ENCODE results near the gene TNNC1. TPM values are rescaled to one million over a fixed set of nuclear protein-coding genes. Genes with fewer than 3 reads are reported as not detected.

Gene TNNC1
- total and polyA plus RNA-seq, 2 of the 13 experiments (the other 11 are each of a cell fraction or from before 2014, with no cell fraction given), result 11.8 to 36.4 TPM

DNA sequence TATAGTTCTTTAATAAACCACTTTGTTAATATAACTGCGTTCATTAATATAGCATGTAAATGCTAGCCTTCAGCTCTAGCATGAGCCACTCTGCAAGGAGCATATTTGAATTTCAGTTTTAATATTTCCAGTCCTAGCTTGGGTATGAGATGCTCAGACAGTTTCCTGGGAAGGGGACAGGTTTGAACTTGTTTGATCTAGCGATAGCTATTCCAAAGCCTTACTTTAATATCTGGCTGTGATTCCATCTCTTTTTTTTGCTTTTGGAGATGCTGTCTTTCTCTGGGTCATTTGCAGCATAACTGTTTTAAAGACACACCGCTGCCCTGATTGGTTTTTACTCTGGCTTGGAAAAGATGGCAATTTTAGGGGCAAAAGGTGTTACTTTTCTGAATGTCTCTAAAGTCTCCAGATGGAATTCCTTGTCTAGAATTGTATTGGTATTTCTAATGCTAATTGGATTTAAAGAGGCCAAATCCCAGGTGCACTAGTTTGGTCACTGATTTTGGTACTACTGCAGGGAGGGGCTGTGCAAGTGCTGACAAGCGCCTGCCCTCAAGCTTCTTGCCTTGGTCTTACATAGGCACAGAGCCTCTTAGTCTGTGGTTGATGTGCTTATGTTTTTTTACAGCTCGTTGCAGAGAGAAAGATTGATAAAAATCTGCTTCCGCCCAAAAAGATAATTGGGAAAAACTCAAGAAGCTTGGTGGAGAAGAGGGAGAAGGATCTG lies 4.4 kb upstream of the TNNC1 start:
- Histone ChIP-seq H3K4me3 (replicated peaks in 1 of 3; ENCODE audit: insufficient read depth in 1 of 3, low read depth in 2 of 3, low read length in 3 of 3) (no peak overlapping the region), H3K9me3 (ENCODE audit: low read length) (no peaks in the 10 kb centered on the region), H2AFZ (ENCODE audit: low read length) (no peak overlapping the region), H3K9ac (ENCODE audit: insufficient read depth, low read depth, low read length) (no peak overlapping the region), H3K4me2 (ENCODE audit: low read depth, low read length) (no peak overlapping the region), H3K4me1 (ENCODE audit: insufficient read depth, low read length) (peaks cover 38% of the 10 kb centered on the region), H3K36me3 (replicated peaks in 1 of 2; ENCODE audit: control insufficient read depth in 1 of 2, insufficient read depth in 2 of 2, low read length in 2 of 2) (peaks cover 9 to 36% of the 10 kb centered on the region in 2 experiments; a peak in 4 of 5 replicates), H3K27ac (ENCODE audit: extremely low read length, insufficient read depth, low read length) (no peak overlapping the region), H3K79me2 (ENCODE audit: insufficient read depth, low read length) (peaks cover 20% of the 10 kb centered on the region), H3K27me3 (ENCODE audit: control insufficient read depth in 1 of 2, insufficient read depth in 2 of 2, low read length in 2 of 2) (no peaks in the 10 kb centered on the region; a peak in 1 of 5 replicates), H4K20me1 (ENCODE audit: insufficient read depth, low read length) (no peaks in the 10 kb centered on the region)
- POLR2A ChIA-PET, result interaction anchor here (0.6 kb wide), 1 partner anchor 18 kb away, joined by 3 read pairs; no protein-coding TSS in a partner anchor
- no peak for DNase-seq (ENCODE audit: low spot score)
- WGBS (ENCODE audit: low lambda C conversion rate), result 79% methylated on average over 6 of the region's 6 CpGs
- intact Hi-C loops (cut with micrococcal nuclease; ENCODE audit: unreplicated experiment), result no loop called here
- CTCF ChIA-PET (ENCODE audit: low intra/inter-chr PET ratio, low total read pairs), result no interaction called here
- ATAC-seq, result no peak
- no peak for FAIRE-seq
- no TSS peak for BruUV-seq (replicated peaks)
- in situ Hi-C loops (cut with HindIII; ENCODE audit: extremely low pct_ligation_motif_present, low pct_unique_long_range_greater_than_20kb), result loop anchor here (10.0 kb wide), 1 partner anchor 227 kb away; the partner anchor contains the start of genes GNL3 and PBRM1
- TF ChIP-seq ATF5 (CRISPR knock-in tag; IDR thresholded peaks at IDR 0.05; ENCODE audit: low read depth), result no peak
- no peak for TF ChIP-seq YEATS4 (CRISPR knock-in tag; IDR thresholded peaks at IDR 0.05; ENCODE audit: borderline replicate concordance)
- TF ChIP-seq CCAR2 (optimal IDR thresholded peaks at IDR 0.05; ENCODE audit: low read depth, low read length), result no peak
- no peak for TF ChIP-seq CSRNP1 (CRISPR knock-in tag; IDR thresholded peaks at IDR 0.05)
- no peak for TF ChIP-seq YEATS2 (CRISPR knock-in tag; IDR thresholded peaks at IDR 0.05; ENCODE audit: borderline replicate concordance)
- TF ChIP-seq FOXK1 (CRISPR knock-in tag; IDR thresholded peaks at IDR 0.05; ENCODE audit: borderline replicate concordance, low read depth), result no peak
- TF ChIP-seq, protein P1, sequence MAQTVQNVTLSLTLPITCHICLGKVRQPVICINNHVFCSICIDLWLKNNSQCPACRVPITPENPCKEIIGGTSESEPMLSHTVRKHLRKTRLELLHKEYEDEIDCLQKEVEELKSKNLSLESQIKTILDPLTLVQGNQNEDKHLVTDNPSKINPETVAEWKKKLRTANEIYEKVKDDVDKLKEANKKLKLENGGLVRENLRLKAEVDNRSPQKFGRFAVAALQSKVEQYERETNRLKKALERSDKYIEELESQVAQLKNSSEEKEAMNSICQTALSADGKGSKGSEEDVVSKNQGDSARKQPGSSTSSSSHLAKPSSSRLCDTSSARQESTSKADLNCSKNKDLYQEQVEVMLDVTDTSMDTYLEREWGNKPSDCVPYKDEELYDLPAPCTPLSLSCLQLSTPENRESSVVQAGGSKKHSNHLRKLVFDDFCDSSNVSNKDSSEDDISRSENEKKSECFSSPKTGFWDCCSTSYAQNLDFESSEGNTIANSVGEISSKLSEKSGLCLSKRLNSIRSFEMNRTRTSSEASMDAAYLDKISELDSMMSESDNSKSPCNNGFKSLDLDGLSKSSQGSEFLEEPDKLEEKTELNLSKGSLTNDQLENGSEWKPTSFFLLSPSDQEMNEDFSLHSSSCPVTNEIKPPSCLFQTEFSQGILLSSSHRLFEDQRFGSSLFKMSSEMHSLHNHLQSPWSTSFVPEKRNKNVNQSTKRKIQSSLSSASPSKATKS (CRISPR knock-in tag; IDR thresholded peaks at IDR 0.05), result no peak
- no peak for TF ChIP-seq CENPX (CRISPR knock-in tag; IDR thresholded peaks at IDR 0.05)
- TF ChIP-seq NFKBIZ (CRISPR knock-in tag; IDR thresholded peaks at IDR 0.05), result no peak
- no peak for TF ChIP-seq ZNF263 (CRISPR knock-in tag; IDR thresholded peaks at IDR 0.05)

Measured in HepG2 (cell line).